ENCODE data around the gene C16orf95. TPM values are rescaled to one million over a fixed set of nuclear protein-coding genes. Genes with fewer than 3 reads are reported as not detected.

C16orf95 gene
- total RNA-seq, 3 donors from 2014 or later: 2.0 to 3.8 TPM; not detected in 1

DNA sequence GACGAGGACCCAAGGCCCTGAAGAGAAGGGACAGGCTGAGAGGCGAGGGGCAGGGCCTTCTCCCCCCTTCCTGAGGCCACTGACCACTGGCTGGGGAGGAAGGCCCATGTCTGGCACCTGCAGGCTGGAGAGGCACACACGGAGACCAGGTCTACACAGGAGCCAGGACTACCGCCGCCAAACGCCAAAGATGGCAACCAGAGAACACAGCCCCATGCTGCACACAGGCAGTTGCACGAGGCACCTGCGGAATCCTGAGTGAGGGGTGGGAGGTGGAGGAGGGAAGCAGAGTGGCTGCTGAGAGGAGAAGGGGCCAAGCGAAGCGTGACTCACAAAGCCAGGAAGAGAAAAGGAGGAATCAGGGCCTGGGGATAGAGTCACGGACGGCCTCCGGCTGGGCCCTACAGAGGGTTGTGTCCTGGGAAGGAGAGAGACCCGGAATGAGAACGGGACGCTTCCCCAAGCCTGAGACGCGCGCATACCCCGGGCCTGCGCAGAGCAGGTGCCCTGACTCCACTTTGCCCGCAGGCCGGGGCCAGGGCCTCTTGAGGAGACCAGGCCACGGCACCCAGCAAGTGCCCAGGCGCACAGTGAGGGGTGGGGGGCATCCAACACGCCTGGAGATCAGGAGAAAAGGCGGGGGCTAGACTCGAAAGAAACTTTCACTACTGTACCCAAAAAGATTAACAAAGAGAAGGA is 28.7 kb upstream of the C16orf95 start:
- no peaks in the 10 kb centered on the region for H3K36me3 ChIP-seq
- no peaks in the 10 kb centered on the region for H3K4me1 ChIP-seq
- H3K27me3 ChIP-seq: no peaks in the 10 kb centered on the region
- TF ChIP-seq POLR2A (IDR thresholded peaks at IDR 0.05) (no peak), POLR2AphosphoS5 (IDR thresholded peaks at IDR 0.05) (no peak)
- TF ChIP-seq, protein P1, sequence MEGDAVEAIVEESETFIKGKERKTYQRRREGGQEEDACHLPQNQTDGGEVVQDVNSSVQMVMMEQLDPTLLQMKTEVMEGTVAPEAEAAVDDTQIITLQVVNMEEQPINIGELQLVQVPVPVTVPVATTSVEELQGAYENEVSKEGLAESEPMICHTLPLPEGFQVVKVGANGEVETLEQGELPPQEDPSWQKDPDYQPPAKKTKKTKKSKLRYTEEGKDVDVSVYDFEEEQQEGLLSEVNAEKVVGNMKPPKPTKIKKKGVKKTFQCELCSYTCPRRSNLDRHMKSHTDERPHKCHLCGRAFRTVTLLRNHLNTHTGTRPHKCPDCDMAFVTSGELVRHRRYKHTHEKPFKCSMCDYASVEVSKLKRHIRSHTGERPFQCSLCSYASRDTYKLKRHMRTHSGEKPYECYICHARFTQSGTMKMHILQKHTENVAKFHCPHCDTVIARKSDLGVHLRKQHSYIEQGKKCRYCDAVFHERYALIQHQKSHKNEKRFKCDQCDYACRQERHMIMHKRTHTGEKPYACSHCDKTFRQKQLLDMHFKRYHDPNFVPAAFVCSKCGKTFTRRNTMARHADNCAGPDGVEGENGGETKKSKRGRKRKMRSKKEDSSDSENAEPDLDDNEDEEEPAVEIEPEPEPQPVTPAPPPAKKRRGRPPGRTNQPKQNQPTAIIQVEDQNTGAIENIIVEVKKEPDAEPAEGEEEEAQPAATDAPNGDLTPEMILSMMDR (IDR thresholded peaks at IDR 0.05): no peak
- H3K27ac ChIP-seq: peak overlapping the region in 1 of 2 donors; percentile 59
- intact Hi-C loops (cut with DNase I; ENCODE audit: low total_unique reads): no loop called here
- no peak overlapping the region for H3K4me3 ChIP-seq
- DNase-seq (ENCODE audit: low spot score in 2 of 2): no peak
- no peaks in the 10 kb centered on the region for H3K9me3 ChIP-seq

DNA sequence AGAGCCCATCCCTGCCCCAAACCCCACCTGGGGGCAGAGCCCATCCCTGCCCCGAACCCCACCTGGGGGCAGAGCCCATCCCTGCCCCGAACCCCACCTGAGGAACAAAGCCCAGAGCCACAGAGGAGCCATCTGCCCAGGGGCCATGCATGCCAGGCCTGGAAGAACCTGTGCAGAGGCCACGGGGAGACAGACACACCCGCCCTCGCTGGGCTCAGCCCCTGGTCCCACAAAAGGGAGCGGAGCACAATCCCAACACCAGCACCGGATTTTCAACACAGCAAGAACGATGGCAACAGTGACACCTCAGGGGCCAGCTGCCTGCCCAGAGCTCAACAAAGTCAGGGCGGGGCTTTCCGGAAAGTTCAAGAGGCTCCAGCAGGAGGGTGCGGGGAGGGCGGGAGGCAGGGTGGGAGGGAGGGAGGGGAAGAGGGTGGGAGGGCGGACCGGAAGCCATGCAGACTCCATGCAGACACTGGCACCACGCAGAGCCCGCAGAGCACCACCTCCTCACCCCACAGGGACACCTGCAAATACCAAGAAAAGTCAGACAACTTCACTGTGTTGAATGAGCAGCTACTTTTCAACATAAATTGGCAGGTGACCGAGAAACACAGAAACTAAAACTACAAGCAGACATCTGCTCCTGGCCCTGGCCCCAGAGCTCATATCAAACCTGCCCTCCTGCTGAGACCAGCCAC is 27.9 kb upstream of the C16orf95 start:
- Histone ChIP-seq H3K4me1 (no peaks in the 10 kb centered on the region), H3K36me3 (no peaks in the 10 kb centered on the region), H3K9me3 (no peaks in the 10 kb centered on the region), H3K27ac (peak overlapping the region in 1 of 2 donors; percentile 59), H3K4me3 (peak overlapping the region in 1 of 3 donors; percentile 23), H3K27me3 (no peaks in the 10 kb centered on the region)
- intact Hi-C loops (cut with DNase I; ENCODE audit: low total_unique reads): no loop called here
- no peak for DNase-seq (ENCODE audit: low spot score in 2 of 2)
- TF ChIP-seq POLR2A (IDR thresholded peaks at IDR 0.05) (no peak), POLR2AphosphoS5 (IDR thresholded peaks at IDR 0.05) (no peak)
- TF ChIP-seq, protein P1 (IDR thresholded peaks at IDR 0.05): no peak

DNA sequence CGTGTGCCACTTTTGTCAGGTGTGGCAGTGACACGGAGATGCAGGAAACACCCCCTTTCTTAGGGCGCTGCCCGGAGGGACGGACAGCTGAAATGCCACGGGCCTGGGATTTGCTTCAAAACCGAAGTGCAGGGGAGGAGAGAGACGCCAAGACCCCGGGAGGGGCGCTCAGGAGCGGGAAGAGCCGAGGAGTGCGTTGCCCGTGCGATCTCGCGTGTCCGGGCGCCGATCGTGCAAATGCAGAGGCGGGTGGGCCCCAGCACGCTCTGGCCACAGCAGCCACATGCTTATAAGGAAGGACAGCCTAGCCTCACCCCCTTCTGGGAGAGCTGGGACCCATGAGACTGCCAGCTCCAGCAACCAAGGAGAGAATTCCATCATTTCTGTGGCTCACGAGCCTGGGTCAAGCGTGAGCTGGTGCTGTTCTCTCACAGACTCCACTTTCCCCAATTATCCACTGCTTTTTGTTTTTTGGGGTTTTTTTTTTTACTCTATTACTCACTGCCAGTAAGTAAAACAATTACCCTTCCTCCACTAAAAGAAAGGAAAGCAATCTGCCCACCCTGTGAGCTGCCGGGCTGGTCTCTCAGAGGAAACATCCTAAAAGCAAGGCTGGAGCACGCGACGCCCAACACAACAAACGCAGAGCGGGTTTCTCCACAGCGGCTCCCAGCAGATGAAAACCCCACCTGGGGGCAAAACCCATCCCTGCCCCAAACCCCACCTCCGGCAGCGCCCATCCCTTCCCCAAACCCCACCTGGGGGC is 27.2 kb upstream of the C16orf95 start:
- no peak for DNase-seq (ENCODE audit: low spot score in 2 of 2)
- Histone ChIP-seq H3K4me3 (peak overlapping the region in 1 of 3 donors; percentile 23), H3K9me3 (no peaks in the 10 kb centered on the region), H3K4me1 (no peaks in the 10 kb centered on the region), H3K27me3 (no peaks in the 10 kb centered on the region), H3K36me3 (no peaks in the 10 kb centered on the region), H3K27ac (peak overlapping the region in 1 of 2 donors; percentile 59)
- TF ChIP-seq POLR2A (IDR thresholded peaks at IDR 0.05): no peak
- TF ChIP-seq, protein P1 (IDR thresholded peaks at IDR 0.05): no peak
- TF ChIP-seq POLR2AphosphoS5 (IDR thresholded peaks at IDR 0.05): no peak
- intact Hi-C loops (cut with DNase I; ENCODE audit: low total_unique reads): no loop called here

DNA sequence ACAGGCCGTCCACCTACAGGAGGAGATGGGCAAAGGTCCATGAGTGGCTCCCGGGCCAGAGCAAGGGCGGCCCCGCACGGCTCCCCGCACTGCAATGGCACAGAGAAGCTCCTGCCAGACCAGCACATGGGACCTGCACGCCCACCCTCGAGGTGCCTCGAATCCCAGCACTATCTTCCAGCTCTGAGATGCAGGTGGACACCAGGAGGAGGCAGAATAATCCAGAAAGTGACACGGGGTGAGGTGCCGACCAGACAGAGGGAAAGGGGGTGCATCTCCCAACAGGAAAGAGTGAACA is 26.5 kb upstream of the C16orf95 start:
- intact Hi-C loops (cut with DNase I; ENCODE audit: low total_unique reads): no loop called here
- no peaks in the 10 kb centered on the region for H3K9me3 ChIP-seq
- H3K36me3 ChIP-seq: no peaks in the 10 kb centered on the region
- no peak overlapping the region for H3K27ac ChIP-seq
- H3K4me1 ChIP-seq: no peaks in the 10 kb centered on the region
- DNase-seq (ENCODE audit: low spot score in 2 of 2): no peak
- TF ChIP-seq, protein P1 (IDR thresholded peaks at IDR 0.05): no peak
- no peak for TF ChIP-seq POLR2A (IDR thresholded peaks at IDR 0.05)
- no peaks in the 10 kb centered on the region for H3K27me3 ChIP-seq
- H3K4me3 ChIP-seq: no peak overlapping the region
